Regular cardiac myocyte (primary cell): Measurements from ENCODE around the gene AK2. TPM values are rescaled to one million over a fixed set of nuclear protein-coding genes. Genes with fewer than 3 reads are reported as not detected.

Experiments used
- total RNA-seq: library from RNA; depleted of rRNA; stranded (reverse); fragments of >200 nt; gene quantifications from 2 replicates; pipeline ENCODE4 v1.2.3, GENCODE V29; 2014

Gene AK2
- total RNA-seq = 185 and 211 TPM in 2 replicates

GRCh38 chr1:33036526-33037503 lies at the start of gene AK2:
AK2 (minus strand) TSS chr1:33036883; CDS start chr1:33036828, 55 bp downstream.

GRCh38 chr1:33080885-33081553 lies 44.3 kb upstream of the AK2 start, which contains the start of gene AZIN2:
AZIN2 (plus strand) TSS chr1:33081153; CDS start chr1:33082250, 1,097 bp downstream.

GRCh38 chr1:32964461-32965250 lies 72.0 kb downstream of the AK2 start, which contains the start of gene RNF19B:
RNF19B (minus strand) TSS chr1:32964809; CDS start chr1:32964685, 124 bp downstream.

Other genes starting within 250 kb of the AK2 start
- gene YARS1, start 219.5 kb downstream of the AK2 start, total RNA-seq = 117 and 164 TPM in 2 replicates
- gene S100PBP, start 219.2 kb downstream of the AK2 start, total RNA-seq = 36.6 and 37.5 TPM in 2 replicates
- 0.38 and 0.85 TPM in 2 replicates for gene FNDC5, start 166.0 kb downstream of the AK2 start, total RNA-seq
- not detected in 2 replicates for gene HPCA, start 150.4 kb downstream of the AK2 start, total RNA-seq
- gene TMEM54, start 135.5 kb downstream of the AK2 start, total RNA-seq = 25.9 and 43.4 TPM in 2 replicates
- 12.1 and 12.7 TPM in 2 replicates for gene RNF19B, start 72.1 kb downstream of the AK2 start, total RNA-seq
- gene AZIN2, start 44.3 kb upstream of the AK2 start, total RNA-seq = 2.5 and 13.2 TPM in 2 replicates
- gene TRIM62, start 145.2 kb upstream of the AK2 start, total RNA-seq = 1.5 and 3.7 TPM in 2 replicates
- 2.0 and 2.1 TPM in 2 replicates for gene ZNF362, start 219.6 kb upstream of the AK2 start, total RNA-seq